Stimulated activated CD4-positive, alpha-beta T cell treated with anti-CD3 and anti-CD28 coated beads, TNF-alpha, amount 100 ng/mL, for 48 hours (primary cell): ENCODE results near the gene FOXN1.
"Not testable (repeated sequence)": the region's sequence is repeated elsewhere in the genome, so short reads cannot be mapped to it uniquely, and the experiment has no call there.

Experiments
- DNase-seq, 3 donors: peaks; one replicate each; pipeline ENCODE4 v3.0.0-alpha.2; 2020; ENCODE audit warnings: low read depth in 3 of 3

FOXN1 gene, protein sequence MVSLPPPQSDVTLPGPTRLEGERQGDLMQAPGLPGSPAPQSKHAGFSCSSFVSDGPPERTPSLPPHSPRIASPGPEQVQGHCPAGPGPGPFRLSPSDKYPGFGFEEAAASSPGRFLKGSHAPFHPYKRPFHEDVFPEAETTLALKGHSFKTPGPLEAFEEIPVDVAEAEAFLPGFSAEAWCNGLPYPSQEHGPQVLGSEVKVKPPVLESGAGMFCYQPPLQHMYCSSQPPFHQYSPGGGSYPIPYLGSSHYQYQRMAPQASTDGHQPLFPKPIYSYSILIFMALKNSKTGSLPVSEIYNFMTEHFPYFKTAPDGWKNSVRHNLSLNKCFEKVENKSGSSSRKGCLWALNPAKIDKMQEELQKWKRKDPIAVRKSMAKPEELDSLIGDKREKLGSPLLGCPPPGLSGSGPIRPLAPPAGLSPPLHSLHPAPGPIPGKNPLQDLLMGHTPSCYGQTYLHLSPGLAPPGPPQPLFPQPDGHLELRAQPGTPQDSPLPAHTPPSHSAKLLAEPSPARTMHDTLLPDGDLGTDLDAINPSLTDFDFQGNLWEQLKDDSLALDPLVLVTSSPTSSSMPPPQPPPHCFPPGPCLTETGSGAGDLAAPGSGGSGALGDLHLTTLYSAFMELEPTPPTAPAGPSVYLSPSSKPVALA

DNA sequence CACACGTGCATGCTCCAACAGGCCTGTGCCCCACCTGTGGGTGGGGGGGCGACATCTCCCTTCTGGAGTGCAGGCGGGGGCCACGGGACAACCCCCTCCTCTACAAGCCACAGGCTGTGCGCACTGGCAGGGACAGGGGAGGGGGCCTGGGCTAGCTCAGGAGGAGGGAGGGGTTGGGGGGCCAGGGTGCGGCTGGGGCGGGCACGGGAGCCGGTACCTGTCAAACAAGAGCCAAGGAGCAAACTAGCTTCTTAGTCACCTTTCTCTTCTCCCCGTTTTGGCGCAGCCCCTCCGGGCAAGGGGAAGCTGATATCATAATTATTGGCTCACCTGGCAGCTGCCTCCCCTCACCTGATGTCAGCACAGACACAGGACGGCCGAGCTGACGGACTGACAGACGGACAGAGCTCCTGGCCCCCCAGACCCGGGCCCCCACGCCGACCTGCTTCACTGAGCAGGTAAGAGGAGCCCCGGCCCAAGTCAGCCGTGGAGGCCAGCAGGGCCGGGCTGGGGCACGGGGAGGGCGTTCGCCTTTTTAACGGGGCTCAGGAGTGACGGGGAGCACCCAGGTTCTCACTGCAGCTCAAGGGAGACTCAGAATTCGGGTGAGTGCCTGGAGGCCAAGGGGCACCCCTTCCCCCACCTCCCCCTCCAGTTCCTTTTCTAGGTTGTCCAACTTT is at the start of gene FOXN1:
TSS of gene FOXN1 (plus strand) at position 363 of the 680 bp plus-strand sequence. CDS start 17,622 bp downstream, outside the sequence.
- no peak for DNase-seq

DNA sequence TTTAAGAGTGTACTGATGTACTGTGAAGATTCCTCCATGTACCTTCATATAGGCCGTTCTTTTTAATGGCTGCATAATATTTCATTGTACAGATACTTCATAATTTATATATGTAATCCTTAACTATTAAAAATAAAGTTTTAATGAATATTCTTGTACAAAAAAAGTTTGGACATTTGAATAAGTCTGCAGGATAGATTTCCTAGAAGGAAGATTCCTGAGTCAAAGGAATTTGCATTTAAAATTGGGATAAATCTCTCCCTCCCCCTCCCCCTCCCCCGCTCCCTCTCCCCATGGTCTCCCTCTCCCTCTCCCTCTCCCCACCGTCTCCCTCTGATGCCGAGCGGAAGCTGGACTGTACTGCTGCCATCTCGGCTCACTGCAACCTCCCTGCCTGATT is 48.3 kb upstream of the FOXN1 start:
- no peak for DNase-seq

DNA sequence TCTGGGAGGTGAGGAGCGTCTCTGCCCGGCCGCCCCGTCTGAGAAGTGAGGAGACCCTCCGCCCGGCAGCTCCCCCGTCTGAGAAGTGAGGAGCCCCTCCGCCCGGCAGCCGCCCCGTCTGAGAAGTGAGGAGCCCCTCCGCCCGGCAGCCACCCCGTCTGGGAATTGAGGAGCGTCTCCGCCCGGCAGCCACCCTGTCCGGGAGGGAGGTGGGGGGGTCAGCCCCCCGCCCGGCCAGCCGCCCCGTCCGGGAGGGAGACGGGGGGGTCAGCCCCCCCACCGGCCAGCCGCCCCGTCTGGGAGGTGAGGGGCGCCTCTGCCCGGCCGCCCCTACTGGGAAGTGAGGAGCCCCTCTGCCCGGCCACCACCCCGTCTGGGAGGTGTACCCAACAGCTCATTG is 47.3 kb upstream of the FOXN1 start:
- not testable (repeated sequence) for DNase-seq

DNA sequence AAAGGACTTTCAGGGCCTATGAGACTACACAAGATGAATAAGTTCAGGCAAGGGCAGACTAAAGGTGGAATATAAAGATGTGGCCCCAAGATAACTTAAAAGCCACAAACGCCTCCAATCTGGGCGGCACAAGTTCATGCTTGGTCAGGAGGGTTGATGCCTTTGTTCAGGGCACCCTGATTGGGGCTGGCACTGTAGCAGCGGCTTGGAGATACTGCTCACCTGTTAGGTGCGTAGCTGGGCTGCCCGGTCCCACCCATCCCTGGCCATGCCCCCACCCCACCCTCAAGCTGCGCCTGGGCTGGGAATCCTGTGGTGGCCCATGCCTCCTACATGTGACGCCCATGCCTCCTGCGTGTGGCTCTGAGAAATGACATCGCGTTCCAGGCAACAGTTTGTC is 45.2 kb upstream of the FOXN1 start:
- no peak for DNase-seq

DNA sequence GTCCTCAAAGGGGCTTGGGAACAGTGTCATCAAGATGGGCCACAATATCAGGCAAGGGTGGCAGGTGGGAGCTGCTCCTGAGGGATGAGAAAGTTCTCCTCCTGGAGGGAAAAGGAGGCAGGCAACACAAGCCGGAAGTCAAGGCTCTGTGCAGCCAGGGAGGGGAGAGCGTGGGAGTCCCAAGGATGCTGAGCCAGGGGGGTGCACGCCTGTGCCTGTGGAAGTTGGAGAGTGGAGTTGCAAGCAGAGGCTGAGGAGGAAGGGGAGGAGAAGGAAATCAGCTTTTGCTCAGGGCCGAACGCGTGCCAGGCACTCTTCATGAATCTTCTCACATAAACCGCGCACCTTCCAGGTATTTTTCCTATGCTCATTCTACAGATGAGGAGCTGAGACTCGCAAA is 40.1 kb upstream of the FOXN1 start:
- no peak for DNase-seq

DNA sequence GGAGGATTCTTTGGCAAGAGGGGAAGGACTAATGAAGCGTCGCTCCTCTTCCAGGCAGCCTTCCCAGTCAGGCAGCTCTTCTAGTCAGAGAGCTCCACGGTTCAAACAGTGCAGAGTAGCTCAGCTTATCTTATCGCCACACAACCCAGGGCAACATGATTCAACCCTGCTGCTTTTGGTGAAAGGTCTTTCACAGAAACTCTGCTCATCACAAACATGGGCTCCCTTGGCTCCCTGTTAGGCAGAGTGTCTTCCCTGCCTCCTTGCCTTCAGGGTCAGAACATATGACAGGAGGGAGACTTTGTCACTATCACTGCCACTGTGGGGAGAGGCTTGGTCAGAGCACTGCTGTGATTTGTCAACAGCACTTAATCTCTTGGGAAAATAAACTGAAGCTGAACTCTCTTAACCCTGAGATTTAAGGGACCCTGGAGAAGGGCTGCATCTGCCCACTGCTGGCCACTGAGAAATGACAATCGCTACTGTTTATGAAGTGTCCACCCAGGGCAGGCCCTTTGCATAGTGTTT is 39.6 kb upstream of the FOXN1 start:
- no peak for DNase-seq

DNA sequence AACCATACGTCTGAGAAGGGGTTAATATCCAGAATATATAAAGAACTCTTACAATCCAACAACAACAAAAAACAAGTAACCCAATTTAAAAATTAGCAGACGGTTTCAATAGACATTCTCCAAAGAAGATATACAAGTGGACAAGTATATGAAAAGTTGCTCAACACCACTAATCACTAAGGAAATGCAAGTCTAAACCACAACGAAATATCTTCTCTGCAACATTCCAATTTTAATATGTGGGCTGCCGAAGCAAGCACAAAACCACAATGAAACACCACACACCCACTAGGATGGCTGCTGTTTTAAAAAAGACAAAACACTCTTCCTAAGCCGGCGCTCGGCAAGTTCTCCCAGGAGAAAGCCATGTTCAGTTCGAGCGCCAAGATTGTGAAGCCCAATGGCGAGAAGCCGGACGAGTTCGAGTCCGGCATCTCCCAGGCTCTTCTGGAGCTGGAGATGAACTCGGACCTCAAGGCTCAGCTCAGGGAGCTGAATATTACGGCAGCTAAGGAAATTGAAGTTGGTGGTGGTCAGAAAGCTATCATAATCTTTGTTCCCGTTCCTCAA is 38.6 kb upstream of the FOXN1 start:
- DNase-seq, result no peak

DNA sequence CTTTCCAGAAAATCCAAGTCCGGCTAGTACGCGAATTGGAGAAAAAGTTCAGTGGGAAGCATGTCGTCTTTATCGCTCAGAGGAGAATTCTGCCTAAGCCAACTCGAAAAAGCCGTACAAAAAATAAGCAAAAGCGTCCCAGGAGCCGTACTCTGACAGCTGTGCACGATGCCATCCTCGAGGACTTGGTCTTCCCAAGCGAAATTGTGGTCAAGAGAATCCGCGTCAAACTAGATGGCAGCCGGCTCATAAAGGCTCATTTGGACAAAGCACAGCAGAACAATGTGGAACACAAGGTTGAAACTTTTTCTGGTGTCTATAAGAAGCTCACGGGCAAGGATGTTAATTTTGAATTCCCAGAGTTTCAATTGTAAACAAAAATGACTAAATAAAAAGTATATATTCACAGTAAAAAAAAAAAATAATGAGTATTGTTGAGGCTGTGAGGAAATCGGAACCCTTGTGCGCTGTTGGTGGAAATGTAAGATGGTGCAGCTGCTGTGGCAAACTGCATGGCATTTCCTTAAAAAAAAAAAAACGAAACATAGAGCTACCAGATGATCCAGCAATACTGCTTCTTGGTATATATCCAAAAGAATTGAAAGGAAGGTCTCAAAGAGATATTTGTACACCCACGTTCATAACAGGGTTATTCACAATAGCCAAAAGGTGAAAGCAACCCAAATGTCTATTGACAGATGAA is 38.0 kb upstream of the FOXN1 start:
- DNase-seq, result not testable (repeated sequence)

DNA sequence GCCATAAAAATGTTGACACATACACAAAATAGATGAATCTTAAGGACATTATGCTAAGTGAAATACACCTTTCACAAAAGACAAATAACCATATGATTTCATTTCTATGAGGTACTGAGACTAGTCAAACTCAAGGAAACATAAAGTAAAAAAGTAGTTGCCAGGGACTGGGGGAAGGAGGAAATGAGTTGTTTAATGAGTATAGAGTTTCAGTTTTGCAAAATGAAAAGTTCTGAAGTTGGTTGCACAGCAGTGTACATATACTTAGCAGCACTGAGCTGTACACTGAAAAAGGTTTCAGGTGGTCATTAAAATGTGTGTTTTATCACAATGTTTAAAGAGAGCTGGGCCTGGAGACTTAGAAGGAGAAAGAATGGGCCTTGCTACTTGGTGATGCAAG is 37.4 kb upstream of the FOXN1 start:
- DNase-seq, result no peak

DNA sequence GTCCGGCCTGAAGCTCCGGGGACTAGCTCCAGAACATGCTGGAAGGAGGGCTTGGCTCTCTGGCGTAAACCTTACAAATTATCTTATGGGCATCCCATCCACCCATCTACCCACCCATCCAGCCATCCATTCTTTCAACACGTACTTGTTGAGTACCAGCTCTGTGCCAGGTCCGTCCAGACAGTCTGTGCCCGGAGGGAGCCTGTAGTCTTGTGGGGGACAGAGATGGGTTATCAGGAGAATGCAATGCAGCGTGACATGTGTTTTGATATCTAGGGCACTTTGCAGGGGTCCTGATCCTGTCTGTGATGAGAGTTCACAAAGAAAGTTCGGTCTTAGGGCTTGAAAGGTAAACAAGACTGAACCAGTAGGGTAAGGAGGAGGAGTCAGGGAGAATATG is 36.8 kb upstream of the FOXN1 start:
- no peak for DNase-seq

DNA sequence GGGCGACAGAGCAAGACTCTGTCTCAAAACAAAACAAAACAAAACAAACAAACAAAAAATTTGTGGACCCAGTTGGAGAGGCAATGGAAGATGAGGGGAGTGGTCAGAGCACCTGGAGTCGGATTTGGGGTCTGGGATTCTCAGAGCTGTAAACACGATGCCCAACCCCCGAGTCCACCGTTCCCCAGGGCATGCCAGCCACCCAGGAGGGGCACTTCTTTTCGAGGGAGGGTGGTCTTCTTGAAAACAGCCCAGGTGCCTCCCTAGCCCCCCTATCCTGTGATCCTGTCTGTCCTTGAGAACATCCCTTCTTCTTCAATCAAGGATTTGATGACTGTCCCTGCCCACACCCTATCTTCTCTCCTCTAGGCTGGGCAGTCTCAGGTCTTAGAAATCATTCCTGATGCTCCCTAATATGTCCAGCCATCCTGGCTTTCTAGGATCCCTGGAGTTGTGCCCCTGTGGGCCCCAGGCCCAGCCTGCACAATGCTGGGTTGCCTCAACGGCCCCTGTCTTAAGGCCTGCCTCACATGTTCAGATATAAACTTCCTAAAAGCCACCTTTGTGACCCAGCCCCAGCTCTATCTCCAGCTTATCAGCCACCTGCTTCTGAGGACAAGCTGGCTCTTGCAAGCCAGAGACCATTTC is 35.8 kb upstream of the FOXN1 start:
- DNase-seq, result no peak

DNA sequence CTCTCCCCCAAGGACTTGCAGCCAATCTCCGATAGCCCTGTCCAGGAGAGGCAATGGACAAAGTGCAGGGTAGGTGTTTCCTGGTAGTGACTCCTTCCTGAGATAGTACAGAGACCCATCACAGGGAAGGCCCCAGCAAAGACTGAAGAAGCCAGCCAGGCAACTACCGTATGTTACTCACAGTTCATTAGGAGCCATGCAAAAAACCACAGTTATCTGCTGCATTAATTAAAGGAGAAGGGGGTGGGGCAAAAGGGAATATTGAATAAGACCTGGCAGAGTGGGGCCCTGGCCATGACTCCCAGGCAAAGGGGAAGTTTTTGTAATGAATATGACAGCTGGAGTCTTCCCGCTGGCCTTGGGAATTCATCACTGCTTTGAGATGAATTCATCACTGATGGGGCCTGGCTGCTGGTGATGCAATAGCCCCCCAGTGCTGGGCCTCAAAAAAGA is 35.2 kb upstream of the FOXN1 start:
- DNase-seq, result no peak

DNA sequence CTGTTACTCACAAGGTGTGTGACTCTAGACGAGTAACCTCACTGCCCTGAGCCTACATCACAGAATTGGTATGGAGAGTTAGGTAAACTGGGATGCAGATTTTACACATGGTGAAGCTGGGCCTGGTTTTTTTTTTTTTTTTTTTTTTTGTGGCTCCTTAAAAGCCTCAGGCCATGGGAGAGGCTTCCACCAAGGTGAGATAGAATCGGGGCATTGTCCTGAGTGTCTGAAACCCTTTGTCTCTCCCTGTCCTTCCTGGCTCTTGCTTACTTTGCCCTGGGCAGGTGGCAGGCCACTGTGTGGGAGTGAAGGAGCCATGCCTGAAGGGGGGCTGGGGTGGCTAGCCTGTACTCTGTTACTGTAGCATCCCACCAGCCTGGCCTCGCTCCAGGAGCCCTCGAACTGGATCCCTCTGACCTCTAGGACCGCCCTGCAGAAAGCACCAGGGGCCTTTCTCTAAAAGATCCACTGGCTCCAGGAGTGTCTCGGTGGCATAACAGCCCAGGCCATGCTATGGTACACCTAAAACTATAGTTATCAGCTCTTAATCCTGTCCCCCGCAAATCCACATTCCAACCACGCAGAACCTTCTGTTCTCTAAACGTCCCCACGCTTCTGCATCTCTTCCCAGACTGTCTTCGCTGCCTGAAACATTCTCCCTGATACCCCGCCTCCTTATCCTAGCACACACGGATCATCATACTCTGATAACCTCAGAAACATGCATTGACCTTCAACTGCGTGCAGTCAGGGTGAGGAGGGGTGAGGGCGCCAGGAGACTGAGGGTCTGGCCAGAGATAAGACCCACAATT is 34.4 kb upstream of the FOXN1 start:
- no peak for DNase-seq

DNA sequence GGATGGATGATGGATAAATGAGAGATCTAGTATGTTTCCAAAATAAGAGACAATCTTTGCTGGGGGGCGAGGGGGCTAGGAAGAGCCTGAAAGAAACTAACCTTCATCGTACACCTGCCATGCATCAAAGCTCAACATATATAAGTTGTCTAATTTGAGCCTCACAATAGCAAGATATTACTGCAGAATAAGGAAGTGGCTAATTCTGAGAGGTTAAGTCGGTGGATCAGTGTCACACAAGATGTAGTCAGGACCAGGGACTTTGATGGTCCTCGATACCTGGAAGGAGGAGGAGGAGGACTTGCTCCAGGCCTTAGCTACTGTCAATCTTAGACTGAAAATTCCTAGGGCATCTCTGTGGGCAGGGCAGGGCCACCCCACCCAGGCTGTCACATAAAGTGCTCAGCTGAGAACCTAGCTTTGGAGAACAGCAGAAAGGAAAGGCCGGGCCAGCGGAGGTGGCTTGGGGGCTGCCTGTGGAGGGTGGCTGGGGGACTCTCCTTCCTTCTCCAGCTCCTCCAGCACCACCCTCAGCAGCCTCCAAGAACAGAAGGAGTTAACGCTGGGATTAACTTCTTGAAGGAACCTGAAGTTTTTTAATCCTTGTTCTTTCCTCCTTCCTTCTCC is 33.2 kb upstream of the FOXN1 start:
- DNase-seq, result no peak

DNA sequence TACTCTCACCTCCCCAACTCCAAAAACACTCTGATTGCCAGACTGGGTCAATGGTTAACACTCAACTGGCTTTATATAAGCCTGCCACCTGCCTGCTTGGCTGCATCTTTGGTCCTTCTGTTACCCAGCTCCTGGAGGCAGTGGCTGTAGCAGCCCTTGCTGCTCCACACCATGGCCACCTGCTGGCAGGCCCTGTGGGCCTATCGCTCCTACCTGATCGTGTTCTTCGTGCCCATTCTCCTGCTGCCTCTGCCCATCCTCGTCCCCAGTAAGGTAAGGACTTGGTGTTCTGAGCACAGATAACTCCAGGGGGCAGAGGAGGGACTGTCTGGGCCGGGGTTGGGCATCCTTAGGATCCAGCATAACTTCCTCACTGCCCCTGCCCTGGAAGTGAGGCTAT is 32.6 kb upstream of the FOXN1 start, which contains the start of gene SLC13A2:
TSS of gene SLC13A2 (plus strand) at position 103 of the 400 bp plus-strand sequence. CDS start at position 172, 69 bp downstream.
- no peak for DNase-seq

DNA sequence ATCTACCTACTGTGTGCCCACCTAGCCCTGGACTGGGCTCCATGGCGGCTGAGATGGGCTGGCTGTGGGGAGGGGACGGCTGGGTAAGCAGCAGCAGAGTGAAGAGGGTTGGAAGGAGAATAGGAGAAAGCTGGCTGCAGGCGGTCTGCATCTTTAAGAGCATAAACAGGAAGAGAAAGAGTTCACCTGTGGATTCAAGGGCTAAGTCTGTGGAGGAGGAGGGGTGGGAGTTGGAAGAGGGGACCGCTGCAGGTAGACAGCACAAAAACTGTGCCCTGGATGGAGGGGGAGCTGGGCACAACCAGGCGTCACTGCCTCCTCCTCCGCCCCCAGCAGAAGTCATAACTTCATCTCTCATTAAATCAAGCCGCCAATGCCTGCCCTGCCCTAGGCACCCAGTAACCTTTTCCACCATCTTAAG is 32.0 kb upstream of the FOXN1 start:
- DNase-seq, result no peak

DNA sequence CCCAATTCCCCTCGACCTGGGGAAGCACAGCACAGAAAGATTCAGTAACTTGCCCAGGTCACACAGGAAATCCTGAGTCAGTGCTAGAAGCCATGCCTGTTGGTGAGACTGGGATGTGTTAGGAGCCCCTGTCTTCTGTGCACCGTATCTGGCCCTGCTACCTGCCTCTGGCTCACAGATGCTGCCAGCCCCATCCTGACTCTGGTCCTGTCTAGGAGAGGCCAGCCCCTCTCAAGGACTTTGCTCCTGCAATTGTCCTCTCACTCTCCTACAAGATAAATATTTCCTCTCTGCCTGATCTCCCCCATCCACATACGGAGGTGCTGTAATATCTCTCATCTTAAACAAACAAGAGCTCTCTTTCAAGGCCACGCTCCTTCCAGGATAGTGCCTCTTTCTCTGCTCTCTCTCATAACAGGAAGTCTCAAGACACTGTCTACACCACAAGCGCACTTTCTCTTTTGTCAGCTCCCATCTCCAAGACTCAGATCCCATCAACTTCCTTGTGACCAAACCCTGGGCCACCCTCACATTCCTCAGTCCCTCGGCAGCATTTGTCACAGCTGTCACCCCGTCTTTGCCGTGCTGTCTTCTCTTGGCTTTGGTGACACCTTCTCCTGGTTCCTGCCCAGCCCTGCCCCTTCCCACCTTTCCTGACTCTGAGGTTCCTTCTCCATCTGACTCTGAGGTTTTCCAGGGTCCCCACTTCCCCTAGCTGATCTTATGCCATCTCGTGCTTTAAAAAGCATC is 30.8 kb upstream of the FOXN1 start:
- DNase-seq, result no peak

DNA sequence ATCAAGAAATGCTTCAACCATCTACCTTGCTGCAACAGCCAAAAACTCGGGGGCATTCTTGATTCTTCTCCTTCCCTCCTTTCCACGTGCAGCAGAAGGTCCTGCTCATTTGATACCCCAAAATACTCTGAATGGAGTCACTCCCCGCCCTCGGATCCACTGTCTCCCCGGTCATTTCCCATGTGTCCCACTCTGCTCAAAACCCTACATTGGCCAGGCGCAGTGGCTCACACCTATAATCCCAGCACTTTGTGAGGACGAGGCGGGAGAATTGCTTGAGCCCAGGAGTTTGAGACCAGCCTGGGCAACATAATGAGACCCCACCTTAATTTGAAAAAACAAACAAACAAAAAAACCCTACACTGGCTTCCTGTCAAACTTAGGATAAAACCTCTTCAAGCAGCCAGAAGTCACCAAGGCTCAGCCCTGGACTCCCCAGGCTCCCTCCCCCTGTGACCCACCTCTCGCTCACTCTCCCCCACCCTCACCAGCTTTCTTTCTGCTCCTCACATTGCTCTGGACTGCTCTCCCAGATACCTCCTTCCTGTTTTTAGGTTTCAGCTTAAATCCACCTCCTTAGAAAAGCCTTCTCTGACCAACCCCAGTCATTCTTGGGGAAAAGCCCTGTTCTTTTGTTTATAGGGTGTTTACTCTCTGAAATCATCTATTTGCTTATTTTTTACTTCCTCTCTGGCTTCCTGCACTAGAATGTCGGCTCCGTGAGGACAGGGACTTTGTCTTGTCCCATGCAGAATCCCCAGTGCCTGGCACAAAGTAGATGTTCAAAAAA is 29.9 kb upstream of the FOXN1 start:
- DNase-seq, result no peak
